Astrocyte of the spinal cord (primary cell): Measurements from ENCODE around the gene TPRN.
A peak's percentile ranks its signal among the peaks of the same experiment; 100 is the strongest.

Experiments used
- DNase-seq: peaks from one replicate; pipeline ENCODE4 v3.0.0; 2011; ENCODE audit warnings: low read depth, low spot score
- H3K4me3 ChIP-seq: 2 replicates; pipeline ENCODE4 v1.5.1; 2011; ENCODE audit warnings: low read depth, mild to moderate bottlenecking, low read length, moderate library complexity
- CTCF ChIP-seq: IDR thresholded peaks from 2 replicates; pipeline ENCODE4 v1.5.1; 2012; ENCODE audit warnings: low read depth, mild to moderate bottlenecking, low read length, inconsistent platforms
- in situ Hi-C: cut with HindIII; loops from 2 replicates; pipeline ENCODE4 v1.10.0; 2017; ENCODE audit warnings: low sequenced_read_pairs

The TPRN gene

GRCh38 chr9:137201205-137201868 lies 796 bp upstream of the TPRN start:
- in situ Hi-C loops, result no loop called here
- DNase-seq, result no peak
- peak overlapping the region; percentile 58 for H3K4me3 ChIP-seq
- TF ChIP-seq CTCF, result no peak

- peak; percentile 19 for DNase-seq
- H3K4me3 ChIP-seq, result peak overlapping the region; percentile 37
- in situ Hi-C loops, result no loop called here
- no peak for TF ChIP-seq CTCF
These were observed 975 bp downstream of the TPRN start for GRCh38 chr9:137199411-137200121.

DNA sequence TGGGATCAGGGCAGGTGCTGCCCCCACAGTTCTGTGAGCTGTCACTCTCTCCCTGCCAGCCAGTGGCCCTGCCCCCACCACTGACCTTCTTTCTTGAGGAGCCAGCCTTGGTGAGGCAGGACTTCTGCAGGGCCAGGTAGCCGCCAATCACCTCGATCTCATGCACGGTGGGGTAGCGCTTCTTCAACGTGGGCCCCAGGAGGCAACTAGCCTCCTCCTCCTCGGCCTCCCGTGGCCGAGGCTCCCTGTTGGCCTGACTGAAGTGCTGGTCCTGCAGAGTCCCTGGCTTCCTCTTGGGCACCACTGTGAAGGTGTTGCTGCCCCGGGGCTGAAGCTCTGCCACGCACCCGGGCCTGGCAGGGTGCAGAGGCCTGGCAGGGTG lies 1.6 kb downstream of the TPRN start:
- no peak for TF ChIP-seq CTCF
- in situ Hi-C loops, result no loop called here
- DNase-seq, result no peak
- H3K4me3 ChIP-seq, result no peak overlapping the region

DNA sequence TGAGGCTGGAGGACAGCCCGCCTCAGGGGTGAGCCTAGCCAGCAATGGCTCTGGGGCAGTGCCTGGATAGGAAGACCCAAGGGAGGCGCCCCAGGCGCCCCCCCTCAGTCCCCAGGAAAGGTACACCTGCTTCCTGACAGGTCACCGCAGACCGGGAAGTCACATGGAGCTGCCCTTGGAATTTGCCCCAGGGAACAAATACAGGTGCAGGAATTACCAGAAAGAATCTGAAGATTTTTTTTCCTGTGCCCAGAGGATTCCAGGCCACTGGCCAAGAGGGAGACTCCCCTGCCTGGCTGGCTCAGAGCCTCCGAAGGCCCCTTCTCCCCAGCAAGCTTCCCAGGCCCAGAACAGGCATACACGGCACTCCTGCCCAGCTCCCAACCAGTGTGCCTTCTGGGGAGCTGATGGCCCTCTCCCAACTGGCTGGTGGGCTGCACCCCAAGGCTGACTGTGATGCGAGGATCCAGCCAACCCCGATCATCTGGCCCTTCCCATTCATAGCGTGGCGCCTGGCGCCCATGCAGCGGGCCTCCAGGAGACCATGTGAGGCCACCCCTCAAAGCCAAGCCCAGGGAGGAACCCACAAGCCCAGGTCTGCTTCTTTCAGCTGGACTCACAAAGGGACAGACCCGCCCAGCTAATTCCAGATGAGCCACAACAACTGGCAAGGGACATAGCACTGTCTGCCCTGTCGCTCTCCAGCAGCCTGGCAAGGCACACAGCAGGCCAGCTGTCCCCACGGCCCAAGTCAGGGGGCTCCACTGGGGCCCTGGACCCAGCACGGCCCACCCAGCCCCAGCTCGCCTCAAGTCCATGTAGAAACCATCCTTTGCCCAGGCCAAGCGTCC lies 2.3 kb downstream of the TPRN start:
- H3K4me3 ChIP-seq, result no peak overlapping the region
- TF ChIP-seq CTCF, result no peak
- no peak for DNase-seq
- in situ Hi-C loops, result no loop called here

GRCh38 chr9:137195525-137196220 lies 4.9 kb downstream of the TPRN start:
- DNase-seq, result no peak

More at GRCh38 chr9:137195525-137196220, 4.9 kb downstream of the TPRN start:
- in situ Hi-C loops, result no loop called here
- TF ChIP-seq CTCF, result no peak
- H3K4me3 ChIP-seq, result no peak overlapping the region
